Stimulated activated CD8-positive, alpha-beta memory T cell treated with anti-CD3 and anti-CD28 coated beads, Interleukin-15, amount 100 ng/mL, for 4 hours (primary cell): ENCODE results near the gene EXOSC5.
"Not testable (repeated sequence)": the region's sequence is repeated elsewhere in the genome, so short reads cannot be mapped to it uniquely, and the experiment has no call there.

Experiments used
- DNase-seq, 2 donors: peaks; one replicate each; pipeline ENCODE4 v3.0.0-alpha.2; 2020; ENCODE audit warnings: low read depth in 2 of 2

Gene EXOSC5

DNA sequence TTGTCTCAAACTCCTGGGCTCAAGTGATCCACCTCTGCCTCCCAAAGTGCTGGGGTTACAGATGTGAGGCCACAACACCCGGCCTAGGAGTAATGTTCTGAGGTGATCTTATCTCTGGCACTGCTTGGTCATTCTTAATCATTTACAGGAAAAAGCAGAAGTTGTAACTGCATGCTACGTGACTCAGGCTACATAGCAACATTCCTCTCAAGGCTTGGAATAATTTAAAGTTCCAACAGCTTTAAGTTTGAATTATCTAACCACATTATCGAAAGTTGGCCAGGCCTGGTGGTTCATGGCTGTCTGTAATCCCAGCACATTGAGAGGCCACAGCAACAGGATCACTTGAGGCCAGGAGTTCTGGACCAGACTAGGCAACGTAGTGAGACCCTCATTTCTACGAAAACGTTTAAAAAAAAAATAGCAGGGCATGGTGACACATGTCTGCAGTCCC is 29.3 kb downstream of the EXOSC5 start:
- DNase-seq, result no peak

DNA sequence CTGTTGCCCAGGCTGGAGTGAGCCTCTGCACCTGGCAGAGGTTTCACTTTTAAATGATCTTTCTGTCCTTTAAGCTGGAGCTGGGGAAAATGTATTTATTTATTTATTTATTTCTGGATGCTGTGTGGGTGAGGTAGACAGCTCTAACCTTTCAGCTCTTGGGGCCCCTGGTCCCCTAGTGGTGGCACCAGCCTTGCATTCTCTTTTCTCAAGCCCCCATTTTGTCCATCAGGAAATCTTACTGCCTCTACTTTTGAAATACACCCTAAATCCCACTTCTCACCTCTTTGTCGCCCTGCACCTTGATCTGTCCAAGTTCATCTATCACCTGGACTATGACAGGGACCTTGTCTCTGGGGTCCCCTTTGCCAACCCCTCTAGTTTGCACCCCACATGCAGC is 31.1 kb downstream of the EXOSC5 start:
- DNase-seq, result no peak

DNA sequence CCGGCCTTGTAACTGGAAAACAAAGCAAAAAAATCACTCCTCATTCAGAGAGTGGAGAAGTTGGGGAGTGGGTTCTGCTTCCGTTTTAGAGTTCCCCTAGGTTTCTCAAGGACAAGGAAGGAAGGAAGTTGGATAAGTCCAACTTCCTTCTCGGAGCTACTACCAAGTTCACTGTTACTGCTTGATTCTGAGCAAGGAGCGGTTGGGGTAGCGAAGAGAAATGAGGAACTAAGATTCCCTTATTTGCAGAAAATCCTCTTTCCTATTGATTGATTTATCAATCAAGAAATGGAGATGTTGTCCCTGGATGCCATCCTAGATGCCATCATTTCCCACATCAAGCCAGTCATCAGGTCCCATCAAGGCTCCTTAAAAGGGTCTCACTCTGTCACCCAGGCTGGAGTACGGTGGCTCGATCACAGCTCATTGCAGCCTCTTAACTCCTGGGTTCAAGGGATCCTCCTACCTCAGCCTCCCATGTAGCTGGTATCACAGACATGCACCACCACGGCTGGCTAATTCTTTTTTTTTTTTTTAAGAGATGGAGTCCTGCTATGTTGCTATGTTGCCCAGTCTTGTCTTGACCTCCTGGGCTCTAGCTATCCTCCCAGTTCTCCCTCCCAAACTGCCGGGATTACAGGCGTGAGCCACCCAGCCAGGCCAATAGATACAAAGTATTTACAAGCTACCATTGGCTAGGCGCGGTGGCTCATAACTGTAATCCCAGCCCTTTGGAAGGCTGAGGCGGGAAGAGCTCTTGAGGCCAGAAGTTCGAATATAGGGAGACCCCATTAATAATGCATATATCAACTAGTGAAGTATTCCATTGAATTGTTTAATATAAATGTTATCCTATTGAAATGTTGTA is 32.4 kb downstream of the EXOSC5 start:
- DNase-seq, result no peak

DNA sequence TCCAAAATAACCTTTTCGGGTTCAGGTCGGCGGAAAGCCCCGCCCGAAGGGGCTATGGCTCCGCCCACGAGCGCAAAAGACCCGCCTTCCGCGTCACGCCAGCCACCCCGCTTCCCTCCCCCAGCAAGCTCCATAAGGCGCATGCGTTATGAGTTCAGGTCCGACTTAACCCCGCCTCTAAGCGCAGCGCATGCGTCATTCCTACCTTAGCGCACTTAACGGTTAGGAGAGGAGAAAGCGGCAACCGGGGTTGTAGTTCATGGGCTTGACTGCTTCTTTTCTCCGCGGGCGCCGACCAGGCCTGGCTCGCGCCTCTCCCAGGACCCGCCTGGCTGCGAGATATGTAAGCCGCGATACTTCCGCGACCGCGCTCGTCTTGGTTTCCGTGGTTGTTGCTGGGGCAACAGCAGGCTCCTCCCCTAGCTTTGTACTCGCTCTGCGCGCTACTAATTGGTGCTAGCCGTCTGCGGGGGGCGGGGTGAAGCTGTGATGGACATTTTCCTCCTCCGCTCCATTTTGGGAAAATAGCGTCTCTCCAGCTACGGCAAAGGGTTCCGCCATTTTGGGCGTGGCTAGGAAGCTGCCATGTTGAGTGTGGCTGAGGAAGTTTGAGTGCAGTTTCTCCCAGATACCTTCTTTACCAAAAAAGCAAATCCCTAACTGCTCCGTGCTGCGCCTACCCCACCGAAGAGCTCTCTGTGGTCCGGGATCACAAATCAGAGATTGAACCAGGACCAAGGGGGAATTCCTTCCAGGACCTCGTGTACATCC is 33.2 kb downstream of the EXOSC5 start, which contains the start of gene B9D2:
TSS of gene B9D2 (minus strand) at position 397 of the 771 bp plus-strand sequence. CDS start 630 bp downstream, outside the sequence.
- DNase-seq, result peak; percentile 91 to 97

DNA sequence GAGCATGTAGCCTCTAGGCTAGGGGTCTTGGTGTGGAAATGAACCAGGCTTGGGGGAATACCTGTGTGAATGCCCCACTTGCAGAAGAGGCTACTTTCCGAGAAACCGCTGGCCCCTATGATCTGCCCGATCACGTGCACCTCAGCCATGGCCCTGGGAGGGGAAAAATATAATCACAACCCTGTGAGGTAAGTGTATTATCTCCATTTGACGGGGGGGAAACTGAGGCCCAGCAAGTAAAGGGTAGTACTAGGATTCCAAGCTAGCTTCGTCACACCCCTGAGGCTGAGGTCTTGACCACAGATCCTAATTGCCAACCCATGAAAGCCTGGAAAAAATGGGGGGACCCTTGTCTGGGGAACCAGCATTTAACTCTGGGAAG is 33.8 kb downstream of the EXOSC5 start:
- DNase-seq, result no peak

DNA sequence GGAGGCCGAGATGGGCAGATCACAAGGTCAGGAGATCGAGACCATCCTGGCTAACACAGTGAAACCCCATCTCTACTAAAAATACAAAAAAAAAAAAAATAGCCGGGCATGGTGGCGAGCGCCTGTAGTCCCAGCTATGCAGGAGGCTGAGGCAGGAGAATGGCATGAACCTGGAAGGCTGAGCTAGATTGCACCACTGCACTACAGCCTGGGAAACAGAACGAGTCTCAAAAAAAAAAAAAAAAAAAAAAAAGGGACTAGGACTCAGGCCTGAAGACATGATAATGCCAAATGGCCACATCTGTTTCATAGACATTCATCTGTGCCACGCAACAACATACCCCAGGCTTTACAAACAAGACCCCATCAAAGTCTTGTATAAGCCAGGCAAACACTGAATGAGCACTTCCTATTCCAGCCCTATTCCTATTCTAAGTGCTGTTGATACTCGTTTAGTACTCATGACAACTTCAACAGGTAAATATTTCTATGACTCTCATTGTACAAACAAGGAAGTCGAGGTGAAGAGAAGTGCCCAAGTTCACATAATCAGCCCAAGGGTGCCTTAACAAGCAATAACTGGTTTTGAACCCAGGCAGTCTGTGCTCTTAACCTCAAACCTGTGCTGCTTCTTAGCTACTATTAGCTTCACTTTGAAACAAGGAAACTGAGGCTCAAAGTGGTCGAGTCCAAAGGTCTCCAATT is 34.9 kb downstream of the EXOSC5 start:
- no peak for DNase-seq

DNA sequence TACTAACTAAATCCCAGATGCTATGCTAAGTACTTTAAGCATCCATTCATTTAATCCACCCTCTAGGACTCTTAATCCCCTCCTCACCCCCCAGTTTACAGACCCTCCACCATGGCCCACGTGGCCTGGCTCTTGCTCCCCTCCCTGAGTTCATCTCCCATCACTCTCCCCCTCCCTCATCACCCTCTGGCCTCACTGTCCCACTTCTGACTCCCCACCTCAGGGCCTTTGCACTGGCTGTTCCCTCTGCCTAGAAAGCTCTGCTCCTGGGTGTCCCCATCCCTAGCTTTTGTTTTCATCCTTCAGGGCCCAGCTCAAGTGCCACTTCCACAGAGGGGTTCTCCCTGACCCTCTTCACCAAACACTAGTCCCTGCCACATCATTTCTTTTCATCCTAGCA is 37.4 kb downstream of the EXOSC5 start:
- no peak for DNase-seq

DNA sequence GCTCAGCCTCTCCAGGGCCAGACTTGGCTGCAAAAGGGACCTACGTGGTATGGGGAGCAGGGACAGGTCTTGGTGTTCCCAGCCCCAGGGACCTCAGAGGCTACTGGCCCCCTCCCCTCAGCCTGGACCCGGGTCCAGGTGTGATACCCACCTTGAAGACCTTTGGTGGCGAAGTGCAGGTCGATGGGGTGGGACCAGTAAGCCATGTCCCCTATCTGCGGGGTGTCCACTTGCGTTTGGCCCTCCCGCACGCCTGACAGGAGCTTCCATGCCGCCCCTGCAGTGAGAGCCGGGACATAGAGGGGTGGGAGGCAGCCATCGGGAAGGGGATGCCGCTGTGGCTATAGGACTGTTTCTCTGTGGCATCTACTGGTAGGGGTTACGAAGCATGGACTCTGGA is 39.4 kb downstream of the EXOSC5 start:
- DNase-seq, result no peak

DNA sequence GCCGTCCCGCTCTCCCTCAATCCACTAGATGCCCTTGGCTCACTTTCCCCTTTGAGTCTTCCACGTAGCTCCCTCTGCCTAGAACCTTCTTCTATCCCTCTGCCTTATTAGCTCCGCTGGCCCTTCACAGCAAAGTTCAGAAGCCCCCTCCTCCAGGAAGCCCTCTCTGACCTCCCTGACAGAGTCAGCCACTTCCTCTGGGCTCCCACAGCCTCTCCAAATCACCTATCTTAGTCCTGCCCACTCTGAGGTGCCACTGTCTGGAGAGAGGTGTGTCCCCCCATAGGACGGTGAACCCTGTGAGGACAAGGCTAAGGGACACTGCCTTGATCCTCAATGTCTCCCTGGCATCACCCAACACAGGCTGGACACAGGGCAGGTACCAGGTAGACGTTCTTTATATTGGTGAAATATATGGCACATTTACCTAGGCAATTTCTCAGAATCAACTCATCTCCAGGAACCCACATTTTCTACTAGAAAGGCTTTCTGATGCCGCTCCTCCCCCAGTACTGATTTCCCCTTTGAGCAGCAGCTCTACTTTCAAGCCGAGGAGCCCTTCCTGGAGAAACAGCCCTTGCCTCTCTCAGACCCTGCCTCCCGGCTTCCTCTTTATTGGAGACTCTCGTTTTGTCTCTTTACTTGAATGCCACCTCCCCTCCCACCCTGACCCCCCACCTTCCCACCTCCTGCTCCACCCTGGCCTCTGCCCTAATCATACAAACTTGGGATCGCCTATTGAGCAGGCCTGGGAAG is 40.0 kb downstream of the EXOSC5 start:
- no peak for DNase-seq

DNA sequence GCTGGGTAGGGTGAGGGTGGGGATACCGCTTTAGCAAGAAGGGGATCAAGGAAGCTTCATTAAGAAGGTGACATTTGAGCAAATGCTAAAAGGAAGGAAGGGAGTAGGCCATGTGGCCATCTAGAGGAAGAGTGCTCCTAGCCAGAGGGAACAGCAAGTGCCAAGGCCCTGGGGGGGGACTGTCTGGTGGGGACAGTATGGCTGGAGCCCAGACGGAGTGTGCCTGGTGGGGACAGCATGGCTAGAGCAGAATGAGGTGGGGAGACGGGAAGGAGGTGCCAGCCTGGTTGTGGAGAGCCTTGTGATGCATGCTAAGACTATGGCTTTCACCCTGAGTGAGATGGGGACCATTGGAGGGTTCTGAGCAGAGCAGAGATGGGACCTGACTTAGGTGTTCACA is 41.4 kb downstream of the EXOSC5 start:
- DNase-seq, result no peak

DNA sequence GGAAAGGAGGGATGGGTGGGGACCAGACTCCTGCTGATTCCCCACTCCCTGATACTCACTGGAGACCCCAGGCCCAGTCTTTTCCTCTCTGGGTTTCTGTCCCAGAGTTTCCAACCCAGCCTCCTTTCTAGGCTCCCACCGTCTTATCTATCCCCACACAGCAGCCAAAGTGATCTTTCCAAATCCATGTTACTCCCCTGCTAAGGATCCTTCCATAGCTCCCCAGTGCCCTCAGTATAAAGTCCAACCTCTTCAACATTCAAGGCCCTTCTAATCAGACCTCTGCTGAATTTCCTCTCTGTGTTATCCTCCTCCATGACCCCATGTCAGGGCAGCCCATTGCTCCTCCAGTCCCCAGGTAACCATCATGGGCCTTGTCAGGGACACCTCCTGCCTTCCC is 42.1 kb downstream of the EXOSC5 start:
- no peak for DNase-seq

DNA sequence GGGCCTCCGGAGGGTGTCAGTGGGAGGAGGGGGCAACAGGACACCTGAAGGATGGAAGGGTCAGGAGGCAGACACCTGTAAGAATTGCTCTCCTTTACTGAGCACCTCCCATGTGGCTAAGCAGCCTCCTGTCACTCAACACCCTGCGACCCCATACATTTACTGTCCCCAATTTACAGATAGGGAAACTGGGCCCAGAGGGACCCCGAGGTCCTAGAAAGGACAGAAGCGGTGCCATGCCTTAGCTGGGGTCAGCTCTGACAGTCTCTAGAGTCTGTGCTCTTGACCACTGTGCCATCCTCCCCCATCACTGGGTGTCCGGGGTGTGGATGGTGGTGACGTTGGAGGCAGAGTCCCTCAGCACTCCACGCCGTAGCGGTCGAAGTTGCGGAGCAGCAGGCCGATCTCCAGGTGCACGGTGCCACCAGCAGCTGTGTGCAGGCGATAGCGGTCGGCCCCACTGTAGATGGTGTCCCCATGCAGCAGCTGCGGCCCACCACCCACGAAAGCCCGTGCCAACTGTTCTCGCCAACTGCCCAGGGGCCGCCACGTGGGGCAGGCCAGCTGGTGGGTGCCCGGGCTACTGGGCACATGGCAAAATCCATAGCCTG is 42.7 kb downstream of the EXOSC5 start:
- DNase-seq, result no peak

DNA sequence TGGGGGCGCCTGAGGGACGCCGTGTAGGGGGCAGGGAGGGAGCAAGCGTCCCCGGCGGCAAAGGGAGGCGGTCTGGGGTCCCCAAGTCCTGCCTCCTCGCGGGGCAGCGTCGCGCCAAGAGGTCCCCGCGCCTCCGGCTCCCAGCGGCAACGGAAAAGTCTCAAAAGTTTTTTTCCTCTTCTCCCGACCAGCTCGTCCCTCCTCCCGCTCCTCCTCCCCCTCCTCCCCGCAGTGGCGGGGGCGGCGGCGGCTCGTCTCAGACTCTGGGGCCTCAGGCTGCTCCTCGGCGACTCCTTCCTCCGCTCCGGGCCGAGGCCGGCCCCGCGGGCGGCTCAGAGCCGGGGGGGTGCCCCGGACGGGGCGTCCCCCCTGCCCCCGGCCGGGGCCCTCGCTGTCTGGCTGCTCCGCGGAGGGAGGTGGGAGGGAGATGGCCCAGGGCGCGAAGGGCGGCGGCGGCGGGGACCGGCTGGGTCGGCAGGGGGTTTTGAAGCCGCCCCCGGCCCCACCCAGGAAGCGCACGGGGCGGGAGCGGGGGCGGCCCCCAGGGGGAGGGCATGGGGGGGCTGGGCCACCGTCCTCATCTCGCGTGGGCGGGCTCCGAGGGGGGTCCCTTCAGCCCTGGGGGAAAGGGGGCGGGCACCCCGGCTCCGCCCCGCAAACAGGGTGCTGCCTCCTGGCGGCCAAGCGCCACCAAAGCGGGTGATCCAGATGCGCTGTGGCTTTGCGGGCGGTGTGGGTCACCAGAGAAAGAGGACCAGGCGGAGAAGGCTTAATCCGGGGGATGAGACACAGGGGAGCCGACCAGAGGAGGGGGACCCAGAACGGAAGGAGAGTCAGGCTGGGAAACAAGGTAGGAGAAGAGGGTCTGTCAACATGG is 43.5 kb downstream of the EXOSC5 start, which contains the start of gene TGFB1:
TSS of gene TGFB1 (minus strand) at position 457 of the 877 bp plus-strand sequence. CDS start 878 bp downstream, outside the sequence.
- DNase-seq, result peak; percentile 92 to 94

DNA sequence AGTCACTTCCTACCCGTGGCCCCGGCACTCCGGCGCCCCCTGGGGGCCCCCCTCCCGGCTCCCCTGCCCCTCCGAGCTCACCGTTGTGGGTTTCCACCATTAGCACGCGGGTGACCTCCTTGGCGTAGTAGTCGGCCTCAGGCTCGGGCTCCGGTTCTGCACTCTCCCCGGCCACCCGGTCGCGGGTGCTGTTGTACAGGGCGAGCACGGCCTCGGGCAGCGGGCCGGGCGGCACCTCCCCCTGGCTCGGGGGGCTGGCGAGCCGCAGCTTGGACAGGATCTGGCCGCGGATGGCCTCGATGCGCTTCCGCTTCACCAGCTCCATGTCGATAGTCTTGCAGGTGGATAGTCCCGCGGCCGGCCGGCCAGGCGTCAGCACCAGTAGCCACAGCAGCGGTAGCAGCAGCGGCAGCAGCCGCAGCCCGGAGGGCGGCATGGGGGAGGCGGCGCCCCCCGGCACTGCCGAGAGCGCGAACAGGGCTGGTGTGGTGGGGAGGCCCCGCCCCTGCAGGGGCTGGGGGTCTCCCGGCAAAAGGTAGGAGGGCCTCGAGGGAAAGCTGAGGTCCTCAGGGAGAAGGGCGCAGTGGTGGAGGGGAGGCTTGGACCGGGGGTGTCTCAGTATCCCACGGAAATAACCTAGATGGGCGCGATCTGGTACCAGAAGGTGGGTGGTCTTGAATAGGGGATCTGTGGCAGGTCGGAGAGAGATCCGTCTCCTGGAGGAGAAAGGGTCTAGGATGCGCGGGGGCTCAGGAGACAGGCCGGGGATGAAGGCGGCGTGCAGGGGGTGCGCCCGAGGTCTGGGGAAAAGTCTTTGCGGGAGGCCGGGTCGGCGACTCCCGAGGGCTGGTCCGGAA is 44.3 kb downstream of the EXOSC5 start:
- DNase-seq, result peak; percentile 66 to 70

DNA sequence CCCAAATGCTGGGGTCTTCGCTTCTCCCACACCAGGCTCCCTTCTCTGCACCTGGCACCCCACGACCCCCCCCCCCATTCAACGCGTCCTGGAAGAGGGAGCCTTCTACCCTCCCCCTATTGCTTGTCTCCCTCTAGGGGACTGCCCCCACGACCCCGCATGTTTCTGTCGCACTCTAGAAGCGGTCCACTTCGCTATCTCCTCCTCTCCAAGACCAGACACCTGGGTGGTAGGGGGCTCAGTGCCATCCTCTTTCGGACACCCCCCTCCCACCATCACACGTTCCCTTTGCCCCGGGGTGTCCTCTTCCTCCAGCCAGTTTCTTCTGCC is 44.9 kb downstream of the EXOSC5 start:
- no peak for DNase-seq

DNA sequence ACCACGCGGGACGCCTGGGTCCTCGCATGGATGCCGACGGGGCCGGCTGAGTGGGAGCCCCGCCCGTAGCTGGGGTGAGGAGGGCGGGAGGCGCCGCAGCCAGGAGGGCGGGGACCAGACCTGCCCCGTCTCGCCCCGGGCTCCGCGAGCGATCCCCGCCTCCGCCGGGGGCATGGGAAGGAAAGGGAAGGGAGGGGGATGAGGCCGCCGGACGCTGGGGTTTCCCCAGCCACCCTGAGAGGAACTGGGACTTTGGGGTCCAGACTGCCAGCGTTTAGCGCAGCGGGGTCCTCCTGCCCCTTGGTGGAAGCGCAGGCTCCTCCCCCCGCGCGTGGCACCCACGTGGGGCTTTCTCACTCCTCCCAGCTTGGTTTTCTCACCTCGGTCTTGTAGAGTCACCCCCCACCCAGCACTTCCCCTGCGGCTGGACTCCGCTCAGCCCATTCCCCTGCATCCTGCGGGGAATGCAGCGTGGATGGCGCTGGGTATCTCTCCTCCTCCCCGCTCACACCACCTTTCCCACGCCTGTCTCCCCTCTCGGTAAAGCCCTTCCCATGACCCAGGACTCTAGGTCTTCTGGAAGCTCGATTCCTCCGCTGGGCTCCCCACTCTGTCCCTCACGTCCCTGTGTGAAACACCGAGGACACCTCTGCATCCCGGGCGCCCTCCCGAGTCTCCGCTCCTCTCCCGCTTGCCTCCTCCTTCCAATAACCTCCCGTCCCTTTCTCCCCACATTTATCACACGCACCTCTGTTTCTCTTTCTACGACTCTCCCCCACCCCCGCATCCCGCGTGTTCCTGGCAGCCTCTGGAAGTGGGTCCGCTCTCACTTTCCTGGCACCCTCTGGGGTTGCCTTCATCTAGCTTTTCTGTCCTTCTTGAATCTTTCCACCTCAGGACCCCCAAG is 45.6 kb downstream of the EXOSC5 start:
- peak; percentile 80 to 81 for DNase-seq

DNA sequence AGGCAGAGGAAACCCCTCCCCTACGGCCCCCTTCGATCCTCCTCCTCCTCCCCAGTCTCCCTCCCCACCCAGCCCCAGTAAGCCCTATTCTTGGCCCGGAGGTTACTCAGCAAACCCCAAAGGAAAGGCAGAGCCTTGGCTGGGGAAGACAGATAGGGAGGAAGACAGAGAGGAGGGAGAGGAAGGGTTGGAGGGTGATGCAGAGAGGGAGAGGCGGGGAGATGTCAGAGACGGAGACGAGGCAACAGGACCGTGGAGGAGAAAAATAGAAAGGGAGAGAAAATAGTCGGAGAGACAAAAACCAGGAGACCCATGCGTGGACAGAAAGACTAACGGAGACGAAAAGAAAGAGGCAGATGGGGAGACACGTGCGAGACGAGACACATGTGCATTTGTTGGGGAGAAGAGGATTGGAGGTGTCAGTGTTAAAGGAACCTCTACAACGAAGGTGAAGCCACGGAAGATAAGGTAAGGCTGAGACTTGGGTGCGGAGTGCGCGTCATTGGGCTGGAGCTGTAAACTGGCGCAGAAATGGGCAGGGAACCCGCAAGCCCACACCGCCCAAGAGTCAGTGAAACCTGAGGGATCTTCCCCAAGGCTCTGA is 46.3 kb downstream of the EXOSC5 start:
- no peak for DNase-seq

DNA sequence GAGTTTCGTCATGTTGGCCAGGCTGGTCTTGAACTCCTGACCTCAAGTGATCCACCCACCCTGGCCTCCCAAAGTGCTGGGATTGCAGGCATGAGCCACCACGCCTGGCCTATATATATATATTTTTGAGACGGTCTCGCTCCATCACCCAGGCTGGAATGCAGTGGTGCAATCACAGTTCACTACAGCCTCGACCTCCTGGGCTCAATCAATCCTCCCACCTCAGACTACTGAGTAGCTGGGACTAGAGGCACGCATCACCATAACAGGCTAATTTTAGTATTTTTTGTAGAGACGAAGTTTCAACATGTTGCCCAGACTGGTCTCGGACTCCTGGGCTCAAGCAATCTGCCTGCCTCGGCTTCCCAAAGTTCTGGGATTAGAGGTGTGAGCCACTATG is 50.2 kb downstream of the EXOSC5 start:
- DNase-seq, result not testable (repeated sequence)
